Left colon (tissue), 2 donors: ENCODE results near the gene KMO. TPM values are rescaled to one million over a fixed set of nuclear protein-coding genes. Genes with fewer than 3 reads are reported as not detected.

ENCODE experiments used
- ATAC-seq: fragments of 200-7000 bp; cut with Tn5 transposase; one replicate; pipeline ENCODE4 v1.9.1; 2020; ENCODE audit warnings: mild to moderate bottlenecking, moderate library complexity
- DNase-seq, 2 donors: peaks; one replicate each; pipeline ENCODE4 v3.0.0-alpha.2; 2020
- intact Hi-C, 2 donors: fragments of 100-400 bp; cut with DNase I in 1 of 2; cut with micrococcal nuclease in 1 of 2; formaldehyde crosslinking; loops; one replicate each; pipeline versions ENCODE4 v1.11.2 to v1.14.0; 2022; cut with DNase I, micrococcal nuclease
- total RNA-seq, 2 donors: library from RNA; stranded (reverse); fragmentation: NEBNext Ultra II Directional; extraction: Animal tissue kit (Norgen Biotek cat#: 25700); gene quantifications; one replicate each; pipeline ENCODE4 v1.2.1, GENCODE V29; 2021
- donor health status: DM: no; HTN: no; CAD: no.
- donor health status: DM: yes; HTN: yes; CAD: no.

The KMO gene
- total RNA-seq, 2 donors from 2014 or later = 0.21 to 0.78 TPM

DNA sequence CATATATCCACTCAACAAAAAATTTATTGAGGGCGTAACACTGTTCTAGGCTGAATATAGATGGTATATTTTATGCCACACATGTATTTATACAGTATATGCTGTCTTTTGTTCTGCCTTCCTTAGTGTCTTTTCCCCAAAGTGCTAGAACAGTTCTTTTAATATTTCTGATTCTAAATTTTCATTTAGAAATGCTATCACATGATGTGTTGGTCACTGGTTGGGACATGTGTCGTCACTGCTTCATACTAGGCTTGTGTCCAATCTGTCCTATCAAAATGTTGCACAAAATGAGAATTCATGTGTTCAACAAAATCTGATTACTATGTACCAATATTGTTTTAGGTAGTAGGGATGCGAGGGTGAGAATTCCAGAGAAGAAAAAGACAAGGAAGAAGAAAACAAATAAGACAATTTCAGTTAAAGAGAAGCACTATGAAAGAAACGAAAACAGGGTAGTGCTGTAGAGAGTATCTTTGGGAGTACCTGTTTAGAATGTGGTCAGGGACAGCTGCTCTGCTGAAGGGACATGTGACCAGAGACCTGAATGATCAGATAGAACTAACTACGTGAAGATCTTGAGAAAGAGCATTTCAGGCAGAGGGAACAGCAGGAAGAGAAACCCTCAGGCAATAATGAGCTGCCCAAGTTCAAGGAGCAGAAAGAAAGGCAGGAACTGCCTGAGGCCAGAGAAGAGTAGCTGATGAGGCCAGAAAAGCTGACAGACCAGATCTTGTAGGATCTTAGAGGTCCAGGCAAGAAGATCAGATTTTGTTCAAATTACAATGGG is 1.3 kb downstream of the KMO start:
- DNase-seq (no peak), ATAC-seq (peak; percentile 21)
- intact Hi-C loops = no loop called here

GRCh38 chr1:241536304-241536703 is 4.1 kb downstream of the KMO start:
- ATAC-seq (no peak), DNase-seq (no peak)
- intact Hi-C loops = no loop called here

GRCh38 chr1:241536969-241537368 is 4.8 kb downstream of the KMO start:
- ATAC-seq (no peak), DNase-seq (no peak)
- intact Hi-C loops = no loop called here

DNA sequence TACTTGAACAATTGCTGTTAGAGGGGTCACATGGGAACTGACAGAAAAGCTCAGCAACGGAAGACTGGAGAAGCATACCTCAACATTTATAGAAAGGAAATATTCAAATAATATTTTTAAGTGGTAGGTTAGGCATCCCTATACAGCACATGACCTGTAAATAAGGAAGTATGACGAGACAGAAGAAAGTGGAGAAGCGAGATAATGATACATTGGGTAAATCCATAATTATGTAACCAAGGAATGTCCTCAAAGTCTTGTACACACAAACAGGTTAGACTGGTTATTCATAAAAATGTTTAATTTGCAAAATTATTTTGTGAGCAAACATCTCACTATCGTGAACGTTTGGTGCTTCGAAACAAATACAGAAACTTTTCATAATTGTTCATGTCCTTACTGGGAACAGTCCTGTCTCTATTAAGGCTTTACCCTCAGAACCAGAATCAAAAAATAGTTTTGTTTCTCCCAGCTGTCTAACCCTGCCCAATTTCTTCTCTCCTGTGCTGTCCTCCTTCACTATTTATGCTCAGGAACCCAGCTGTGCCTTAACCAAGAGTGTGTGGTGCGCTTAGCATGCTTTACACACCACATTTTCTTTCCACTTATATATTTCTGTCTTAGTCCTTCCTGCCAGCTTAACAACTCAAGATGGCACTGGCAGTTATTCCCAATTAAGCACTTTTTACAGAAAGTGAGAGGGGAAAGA is 10.2 kb downstream of the KMO start:
- ATAC-seq = no peak
- intact Hi-C loops = no loop called here
- DNase-seq = no peak

GRCh38 chr1:241548008-241548407 is 15.8 kb downstream of the KMO start:
- no peak for ATAC-seq
- intact Hi-C loops = no loop called here
- DNase-seq = no peak

- intact Hi-C loops = no loop called here
- no peak for DNase-seq
- no peak for ATAC-seq
Measured at GRCh38 chr1:241550318-241550717, 18.1 kb downstream of the KMO start.

GRCh38 chr1:241551759-241552638 is 19.8 kb downstream of the KMO start:
- no peak for ATAC-seq
- intact Hi-C loops = no loop called here

DNA sequence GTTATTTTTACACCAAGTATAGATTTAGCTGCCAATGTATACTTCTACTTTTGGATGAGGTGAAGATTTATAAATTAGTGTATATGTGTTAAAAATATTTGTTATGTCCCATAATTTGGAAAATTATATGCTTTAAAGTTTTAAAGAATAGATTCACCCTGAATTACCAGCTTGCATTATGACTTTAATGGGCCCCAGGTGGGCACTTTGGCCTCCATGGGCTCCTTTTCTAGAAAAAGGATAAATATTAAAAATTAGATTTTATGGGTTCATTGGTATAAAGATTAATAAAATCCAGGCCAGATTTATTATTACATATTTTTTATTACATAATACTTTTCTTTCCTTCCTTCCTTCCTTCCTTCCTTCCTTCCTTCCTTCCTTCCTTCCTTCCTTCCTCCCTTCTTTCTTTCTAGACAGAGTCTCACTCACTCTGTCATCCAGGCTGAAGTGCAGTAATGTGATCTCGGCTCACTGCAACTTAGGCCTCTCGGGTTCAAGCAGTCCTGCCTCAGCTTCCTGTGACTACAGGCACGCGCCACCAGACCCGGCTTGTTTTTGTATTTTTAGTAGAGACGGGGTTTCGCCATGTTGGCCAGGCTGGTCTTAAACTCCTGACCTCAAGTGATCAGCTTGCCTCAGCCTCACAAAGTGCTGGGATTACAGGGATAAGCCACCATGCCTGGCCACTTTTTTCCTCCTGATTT is 21.9 kb downstream of the KMO start:
- ATAC-seq (no peak), DNase-seq (no peak)
- intact Hi-C loops = no loop called here

More at GRCh38 chr1:241551759-241552638, 19.8 kb downstream of the KMO start:
- DNase-seq = peak; percentile 32 to 50

GRCh38 chr1:241555526-241555925 is 23.3 kb downstream of the KMO start:
- intact Hi-C loops = no loop called here
- peak; percentile 20 for ATAC-seq
- DNase-seq = no peak

GRCh38 chr1:241557031-241557430 is 24.9 kb downstream of the KMO start:
- DNase-seq (no peak), ATAC-seq (no peak)
- intact Hi-C loops = no loop called here

DNA sequence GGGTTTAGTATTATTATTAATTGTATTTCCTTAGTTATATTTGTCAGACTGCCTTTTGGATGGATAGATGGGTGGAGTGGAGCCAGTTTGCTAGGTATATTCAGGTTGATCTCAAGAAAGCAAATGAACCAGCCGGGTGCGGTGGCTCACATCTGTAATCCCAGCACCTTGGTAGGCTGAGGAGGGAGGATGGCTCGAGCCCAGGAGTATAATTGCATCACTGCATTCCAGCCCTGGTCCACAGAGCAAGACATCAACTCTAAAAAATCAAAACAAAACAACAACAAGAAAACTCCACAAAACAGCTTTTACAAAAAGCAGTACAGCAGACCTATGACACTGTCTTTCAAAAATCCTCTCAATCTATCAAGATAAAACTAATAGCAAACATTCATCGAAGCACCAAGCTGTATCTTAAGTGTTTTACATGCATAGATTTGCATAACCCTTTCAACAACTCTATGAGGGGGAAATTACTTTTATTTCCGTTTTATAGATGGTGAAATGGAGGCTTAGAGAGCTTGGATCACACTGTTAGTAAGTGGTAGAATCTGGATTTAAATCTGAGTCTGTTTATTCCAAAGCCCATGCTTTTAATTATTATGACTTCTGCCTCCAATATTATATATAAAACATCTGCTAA is 25.5 kb downstream of the KMO start:
- DNase-seq (no peak), ATAC-seq (no peak)
- intact Hi-C loops = no loop called here

DNA sequence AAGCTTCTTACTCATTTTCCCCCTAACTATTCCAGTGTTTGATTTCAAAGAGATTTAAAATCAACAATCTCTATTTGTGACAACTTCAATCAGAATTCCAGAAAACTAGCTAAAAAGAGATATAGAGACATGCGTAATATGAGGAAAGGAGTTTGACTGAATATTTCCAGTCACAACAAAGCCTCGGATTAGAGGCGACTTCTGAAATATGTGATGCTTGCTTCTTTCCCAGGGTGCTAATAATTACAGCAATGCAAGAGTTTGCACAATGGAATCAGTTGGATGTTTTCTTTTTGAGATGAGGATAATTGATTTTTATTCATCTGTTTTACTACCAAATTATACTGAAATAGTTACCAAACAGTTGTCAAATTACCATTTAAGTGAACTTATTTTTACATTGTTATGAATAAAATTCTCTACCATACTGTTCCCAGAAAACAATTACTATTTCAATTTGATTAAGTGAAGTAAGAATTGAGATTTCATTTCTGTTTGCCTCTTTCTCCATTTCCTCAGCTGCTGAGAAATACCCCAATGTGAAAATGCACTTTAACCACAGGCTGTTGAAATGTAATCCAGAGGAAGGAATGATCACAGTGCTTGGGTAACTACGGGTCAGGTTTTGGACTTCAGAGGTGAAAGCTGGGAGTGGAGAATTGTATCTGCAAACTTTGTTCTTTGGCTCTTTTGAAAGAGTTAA is 28.1 kb downstream of the KMO start:
- ATAC-seq (no peak), DNase-seq (no peak)
- intact Hi-C loops = no loop called here

- ATAC-seq = no peak
- no peak for DNase-seq
- intact Hi-C loops = no loop called here
Measured at GRCh38 chr1:241560849-241561187, 28.6 kb downstream of the KMO start.

DNA sequence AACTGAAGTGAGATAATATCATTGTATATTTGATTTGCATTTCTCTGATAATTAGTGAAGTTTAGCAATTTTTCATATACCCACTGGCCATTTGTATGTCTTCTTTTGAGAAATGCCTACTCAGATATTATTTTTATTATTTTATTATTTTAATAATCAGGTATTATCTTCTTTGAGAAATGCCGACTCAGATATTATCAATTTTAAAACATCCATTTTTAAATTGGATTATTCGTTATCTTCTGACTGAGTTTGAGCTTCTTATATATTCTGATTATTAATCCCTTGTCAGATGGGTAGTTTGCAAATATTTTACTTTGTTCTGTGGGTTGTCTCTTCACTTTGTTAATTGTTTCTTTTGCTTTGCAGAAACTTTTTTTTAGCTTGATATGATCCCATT is 37.7 kb downstream of the KMO start:
- ATAC-seq (no peak), DNase-seq (no peak)
- intact Hi-C loops = no loop called here

GRCh38 chr1:241574154-241574553 is 42.0 kb downstream of the KMO start:
- intact Hi-C loops = no loop called here
- no peak for DNase-seq
- ATAC-seq = no peak

DNA sequence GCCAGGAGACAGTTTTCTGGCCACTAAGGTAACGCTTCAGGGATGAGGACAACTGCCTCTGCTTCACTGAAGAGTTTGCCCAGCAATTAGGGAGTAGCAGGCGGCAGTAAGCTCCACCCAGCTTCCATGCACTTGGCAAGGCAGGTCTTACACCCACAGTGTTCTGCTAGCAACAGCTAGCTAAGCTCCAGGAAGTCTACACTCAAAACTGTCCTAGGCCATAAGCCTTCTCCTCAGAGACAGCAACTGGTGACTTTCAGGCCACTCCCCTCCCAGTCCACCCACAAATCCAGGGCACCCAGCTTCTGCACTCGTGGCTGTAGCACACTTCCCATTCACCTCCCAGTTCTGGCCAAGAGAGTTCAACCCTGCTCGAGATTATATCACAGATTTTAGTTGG is 47.3 kb downstream of the KMO start:
- ATAC-seq = peak; percentile 39
- no peak for DNase-seq
- intact Hi-C loops = no loop called here

- intact Hi-C loops = no loop called here
- DNase-seq = no peak
- no peak for ATAC-seq
Measured at GRCh38 chr1:241582921-241583321, 50.7 kb downstream of the KMO start.

- DNase-seq = no peak
- no peak for ATAC-seq
- intact Hi-C loops = no loop called here
Measured at GRCh38 chr1:241586905-241587512, 54.8 kb downstream of the KMO start.
